ENCODE data around the gene ZFPM1.

ZFPM1 gene

DNA sequence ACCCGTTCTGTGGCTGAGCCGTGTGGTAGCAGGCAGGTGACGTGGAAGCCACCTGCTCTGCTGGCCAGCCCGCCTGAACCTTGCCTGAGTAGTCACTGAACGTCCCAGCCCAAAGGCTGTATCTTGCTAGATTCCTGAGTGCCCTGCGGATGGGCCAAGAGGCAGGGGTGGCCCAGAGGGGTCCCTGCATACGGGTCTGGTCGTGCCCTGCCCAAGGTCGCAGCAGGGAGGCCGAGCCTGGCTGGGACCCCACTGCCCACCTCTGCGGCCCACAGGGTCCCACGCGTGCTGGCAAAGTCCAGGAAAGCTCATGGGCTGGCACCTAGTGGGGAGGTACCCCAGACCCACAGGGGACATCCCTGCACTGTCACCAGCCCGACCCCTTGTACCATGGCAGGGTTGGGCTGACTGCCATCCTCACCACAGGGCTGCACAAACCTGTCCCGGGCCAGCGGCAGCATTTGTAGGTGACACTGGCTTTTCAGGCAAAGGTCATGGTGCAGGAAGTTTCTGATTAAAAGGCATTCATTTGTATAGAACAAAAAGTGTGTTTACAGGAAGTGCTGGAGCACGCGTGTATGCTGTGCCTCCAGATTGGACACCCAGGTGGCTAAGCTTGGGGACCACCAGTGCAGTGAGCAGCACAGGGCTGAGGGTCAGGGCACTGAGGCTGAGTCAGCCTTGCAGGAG is 72.0 kb downstream of the ZFPM1 start:
- DNase-seq, result no peak

DNA sequence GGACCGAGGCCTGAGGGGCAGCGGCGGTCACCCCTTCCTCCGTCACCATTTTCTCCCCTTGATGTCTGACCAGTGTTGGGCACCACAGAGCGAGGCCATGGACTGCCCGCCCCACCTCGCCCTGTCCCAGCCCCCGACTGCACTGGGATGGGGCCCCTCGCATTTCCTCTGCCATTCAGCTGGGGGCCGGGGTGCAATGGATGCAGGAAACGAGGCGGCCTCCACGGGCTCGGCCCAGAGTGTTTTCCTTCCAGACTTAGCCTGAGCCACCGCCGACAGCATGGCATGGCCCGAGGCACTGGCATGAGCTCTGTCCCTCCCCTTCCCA is 72.5 kb downstream of the ZFPM1 start:
- no peak for DNase-seq

DNA sequence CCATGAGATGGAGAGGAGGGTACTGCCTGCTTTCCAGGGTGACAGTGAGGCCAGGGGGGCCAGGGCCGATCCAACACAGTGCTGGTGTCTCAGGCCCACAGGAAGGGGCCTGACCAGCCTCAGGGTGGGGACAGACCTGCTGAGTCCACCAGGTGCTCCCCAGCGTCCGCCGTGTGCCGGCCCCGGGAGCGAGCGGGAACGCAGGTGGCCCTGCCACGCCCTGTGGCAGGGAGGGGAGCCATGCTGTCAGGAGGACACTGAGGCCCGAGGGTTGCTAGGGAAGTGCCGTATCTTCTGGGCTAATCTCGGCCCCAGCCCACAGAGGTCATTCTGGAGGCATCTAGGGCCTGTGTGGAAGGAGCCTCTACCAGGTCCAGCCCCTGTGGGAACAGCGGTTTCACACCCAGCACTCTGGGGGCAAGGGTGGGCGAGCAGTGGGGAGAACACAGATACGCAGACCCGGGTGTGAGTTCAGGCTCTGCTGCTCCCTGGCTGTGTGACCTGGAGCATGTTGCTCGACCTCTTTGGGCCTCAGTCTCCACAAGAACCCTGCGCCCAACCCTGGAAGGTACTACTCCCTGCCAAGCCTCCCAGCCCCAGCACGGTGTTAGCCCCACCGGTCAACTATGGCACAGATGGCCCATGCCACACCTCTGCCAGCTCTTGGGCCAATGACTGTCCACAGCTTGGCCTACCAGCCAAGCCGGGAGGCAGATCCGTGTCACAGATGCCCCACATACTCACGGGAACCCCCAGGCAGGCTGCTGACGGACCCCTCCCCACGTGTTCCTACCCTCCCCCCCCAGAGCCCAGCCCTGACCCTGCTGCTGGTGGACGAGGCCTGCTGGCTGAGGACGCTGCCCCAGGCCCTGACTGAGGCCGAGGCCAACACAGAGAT is 73.2 kb downstream of the ZFPM1 start:
- no peak for DNase-seq

DNA sequence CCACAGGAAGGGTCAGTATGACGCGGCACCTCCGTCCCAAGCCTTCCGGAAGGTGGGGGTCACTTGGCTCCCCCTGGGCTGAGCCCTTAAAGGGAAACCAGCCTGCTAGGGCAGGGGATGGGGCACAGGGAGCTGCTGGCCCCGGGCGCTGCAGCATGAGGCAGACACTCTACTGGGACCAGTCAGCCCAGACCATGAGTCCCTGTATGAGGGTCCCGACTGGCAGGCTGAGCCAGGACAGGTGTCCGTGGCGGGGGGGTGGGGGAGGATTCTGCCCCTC is 73.8 kb downstream of the ZFPM1 start:
- no peak for DNase-seq

DNA sequence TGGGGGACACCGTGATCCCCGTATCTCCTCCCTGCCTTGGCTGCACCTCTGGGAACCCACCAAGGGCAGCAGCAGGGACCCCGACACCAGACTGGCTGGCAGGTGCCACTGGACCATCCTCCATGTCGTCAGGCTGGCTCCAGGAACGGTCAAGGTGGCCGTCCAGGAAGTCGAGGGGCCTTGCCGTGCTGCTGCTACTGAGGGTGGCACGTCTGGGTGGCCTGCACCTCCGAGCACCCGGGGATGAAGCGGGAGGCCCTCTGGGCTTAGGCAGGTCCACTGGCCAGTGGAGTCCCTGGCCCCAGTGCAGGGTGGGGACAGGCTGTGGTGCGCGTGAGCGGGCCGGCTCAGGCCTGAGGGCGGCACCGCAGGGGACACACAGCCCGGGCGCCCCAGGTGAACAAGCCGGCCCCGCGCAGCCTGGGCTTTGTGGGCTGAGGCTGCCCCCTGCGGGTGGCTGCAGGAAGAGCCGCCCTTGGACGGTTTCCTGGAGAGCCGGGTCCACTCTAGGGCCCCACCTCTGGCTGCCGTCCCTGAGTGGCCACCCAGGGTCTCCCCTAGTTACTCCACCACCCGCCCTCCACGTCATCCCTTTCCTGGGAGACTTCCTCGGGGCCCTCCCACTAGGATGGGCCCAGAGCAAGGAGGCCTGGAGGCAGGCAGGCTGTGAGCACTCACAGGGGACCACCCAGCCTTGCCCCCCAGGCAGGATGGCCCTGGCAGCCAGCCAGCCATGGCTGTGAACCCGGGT is 74.3 kb downstream of the ZFPM1 start:
- DNase-seq, result peak in 35 of 58 donors; percentile 14 to 61 (median 35)

DNA sequence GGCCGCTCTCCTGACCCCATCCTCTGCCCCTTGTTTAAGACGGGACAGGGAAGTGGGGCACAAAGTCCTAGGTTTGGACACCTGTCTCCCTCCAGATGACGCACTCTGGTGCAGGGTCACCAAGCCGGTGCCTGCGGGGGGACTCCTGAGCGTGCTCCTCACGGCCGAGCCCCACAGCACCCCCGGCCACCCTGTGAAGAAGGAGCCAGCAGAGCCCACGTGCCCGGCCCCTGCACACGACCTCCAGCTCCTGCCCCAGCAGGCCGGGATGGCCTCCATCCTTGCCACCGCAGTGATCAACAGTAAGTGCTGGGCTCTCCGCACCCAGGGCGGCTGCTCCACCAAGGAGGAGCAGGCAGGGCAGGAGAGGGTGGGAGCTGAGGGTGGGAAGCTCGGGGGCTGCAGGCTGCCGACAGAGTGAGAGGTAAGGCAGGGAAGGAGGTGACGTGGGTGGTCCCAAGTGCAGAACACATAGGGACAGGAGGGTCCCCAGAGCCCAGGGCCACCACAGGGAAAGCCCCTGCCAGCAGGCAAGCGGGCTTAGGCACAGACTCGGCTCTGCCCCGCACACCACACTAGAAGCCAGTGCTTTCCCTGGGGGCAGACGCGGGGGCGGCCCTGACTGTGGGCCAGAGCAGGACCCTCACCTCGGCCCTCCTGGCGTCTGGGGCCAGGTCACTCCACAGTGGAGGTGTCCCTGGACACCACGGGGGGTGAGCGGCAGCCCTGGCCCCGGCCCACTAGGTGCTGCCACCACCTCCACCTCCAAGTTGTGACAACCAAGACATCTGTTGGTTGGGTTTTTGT is 75.1 kb downstream of the ZFPM1 start:
- DNase-seq, result no peak

DNA sequence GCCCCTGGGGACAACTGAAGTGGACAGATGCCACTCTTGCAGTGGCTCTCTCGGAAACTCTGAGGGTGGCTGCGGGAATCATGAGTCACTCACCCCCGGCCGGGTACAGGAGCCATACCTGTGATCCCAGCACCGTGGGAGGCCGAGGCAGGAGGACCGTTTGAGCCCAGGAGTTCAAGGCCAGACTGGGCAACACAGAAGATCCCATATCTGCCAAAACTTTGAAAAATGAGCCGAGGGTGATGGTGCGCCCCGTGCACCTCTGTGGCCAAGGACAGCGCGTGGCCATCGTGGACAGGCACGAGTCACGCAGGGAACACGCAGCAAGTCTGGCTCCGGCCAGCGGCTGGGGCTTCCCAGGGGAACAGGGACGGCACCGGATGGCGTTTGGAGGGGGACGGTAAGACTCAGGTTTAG is 75.8 kb downstream of the ZFPM1 start:
- DNase-seq, result no peak

DNA sequence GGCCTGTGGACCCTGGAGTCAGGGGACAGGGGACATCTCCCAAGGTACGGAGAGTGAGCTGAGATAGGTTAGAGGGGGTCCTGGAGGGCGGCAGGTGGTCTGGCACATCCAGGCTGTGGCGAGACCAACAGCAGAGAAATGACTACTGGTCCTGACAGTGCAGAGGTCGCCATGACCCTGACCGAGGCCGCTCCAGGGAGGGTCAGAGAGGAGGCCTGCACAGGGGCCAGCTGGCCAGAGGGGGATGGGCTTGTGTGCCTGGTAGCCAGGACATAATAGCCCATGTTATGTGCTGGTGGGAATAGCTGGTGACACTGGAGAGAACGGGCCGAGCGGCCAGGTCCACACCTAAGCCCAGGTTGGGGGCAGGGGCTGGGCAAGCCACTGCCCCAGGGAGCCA is 76.5 kb downstream of the ZFPM1 start:
- DNase-seq, result no peak

DNA sequence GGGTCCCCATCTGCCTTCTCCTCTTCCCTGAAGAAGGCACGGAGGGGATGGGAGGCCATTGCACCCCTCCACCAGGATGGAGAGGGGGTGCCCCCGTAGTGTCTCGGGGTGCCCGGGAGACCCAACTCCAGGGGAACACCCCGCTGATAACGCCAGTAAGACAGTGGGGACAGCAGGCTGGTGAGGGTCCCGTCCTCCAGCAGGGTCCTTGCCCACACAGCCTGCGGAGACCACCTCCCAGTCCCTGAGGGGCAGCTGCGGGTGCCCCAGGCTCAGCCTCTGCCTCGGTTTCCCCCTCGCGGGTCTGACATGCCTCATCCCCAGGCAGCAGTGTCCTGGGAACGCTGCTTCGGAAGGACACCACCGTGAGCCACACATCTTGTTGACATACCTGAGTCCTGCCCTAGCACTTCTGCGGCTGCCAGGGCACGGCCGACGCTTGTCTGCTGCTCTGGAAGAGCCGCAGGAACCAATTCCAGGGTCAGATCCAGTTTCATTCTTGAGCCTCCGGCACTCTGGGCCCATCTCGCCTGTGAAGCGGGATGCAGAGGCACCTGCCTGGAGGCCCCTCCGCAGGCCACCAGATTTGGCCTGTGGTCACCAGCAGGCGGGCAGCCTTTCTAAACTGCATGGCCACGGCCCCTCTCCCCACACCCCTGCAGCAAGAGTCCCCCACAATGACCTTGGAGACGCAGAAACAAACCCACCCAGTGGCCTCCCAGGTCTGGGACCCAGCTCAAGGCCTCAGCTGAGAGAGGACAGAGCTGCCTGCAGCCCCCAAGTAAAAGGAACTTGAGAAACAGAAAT is 77.2 kb downstream of the ZFPM1 start:
- DNase-seq, result no peak

DNA sequence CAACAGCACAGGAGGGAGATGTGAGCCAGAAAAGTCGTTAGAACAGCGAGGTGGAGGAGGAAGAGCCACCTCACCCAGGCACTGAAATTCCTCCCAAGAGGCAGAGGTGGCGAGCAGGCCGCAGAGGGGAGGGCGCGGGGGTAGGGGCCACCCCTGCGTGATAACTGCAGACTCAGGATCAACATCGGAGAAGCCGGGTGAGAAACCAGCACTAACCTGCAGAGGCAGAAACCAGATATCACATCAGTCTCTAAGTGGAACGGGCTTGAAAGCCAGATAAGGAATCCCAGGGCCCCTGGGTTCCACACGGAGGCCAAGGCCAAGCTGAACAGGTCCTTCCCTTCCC is 77.8 kb downstream of the ZFPM1 start:
- DNase-seq, result no peak

DNA sequence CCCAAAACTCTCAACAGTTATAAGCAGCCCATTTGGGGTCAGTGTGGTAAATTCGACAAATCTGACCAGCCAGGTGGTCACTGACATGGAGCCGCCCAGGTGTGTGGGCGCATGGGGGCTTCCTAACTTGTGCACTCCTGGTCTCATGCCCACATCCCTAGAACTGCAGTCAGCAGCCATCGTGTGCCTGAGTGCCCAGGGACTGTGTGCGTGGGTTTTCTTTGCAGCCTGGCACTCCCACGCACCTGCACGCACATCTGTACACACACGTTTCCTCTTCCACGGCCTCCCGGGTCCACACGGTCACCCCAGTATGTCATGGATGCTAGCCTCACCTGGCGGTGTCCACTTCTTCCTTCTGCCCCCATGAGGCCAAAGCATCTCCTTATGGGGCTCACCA is 78.3 kb downstream of the ZFPM1 start:
- no peak for DNase-seq

DNA sequence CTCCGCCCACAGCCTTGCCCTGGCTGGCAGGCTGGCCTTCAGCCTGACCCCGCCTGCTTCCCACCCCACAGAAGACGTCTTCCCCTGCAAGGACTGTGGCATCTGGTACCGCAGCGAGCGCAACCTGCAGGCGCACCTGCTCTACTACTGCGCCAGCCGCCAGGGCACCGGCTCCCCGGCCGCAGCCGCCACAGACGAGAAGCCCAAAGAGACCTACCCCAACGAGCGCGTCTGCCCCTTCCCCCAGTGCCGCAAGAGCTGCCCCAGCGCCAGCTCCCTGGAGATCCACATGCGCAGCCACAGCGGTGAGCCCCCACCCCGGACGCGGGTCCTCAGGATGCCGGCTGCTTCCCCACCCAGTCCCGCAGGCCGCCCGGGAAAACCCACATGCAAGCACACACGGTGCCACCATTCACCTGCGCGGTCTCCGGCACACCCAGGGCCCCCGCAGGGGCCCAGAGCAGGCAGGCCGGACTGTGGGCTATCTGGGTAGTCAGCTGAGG is 78.9 kb downstream of the ZFPM1 start:
- DNase-seq, result no peak

DNA sequence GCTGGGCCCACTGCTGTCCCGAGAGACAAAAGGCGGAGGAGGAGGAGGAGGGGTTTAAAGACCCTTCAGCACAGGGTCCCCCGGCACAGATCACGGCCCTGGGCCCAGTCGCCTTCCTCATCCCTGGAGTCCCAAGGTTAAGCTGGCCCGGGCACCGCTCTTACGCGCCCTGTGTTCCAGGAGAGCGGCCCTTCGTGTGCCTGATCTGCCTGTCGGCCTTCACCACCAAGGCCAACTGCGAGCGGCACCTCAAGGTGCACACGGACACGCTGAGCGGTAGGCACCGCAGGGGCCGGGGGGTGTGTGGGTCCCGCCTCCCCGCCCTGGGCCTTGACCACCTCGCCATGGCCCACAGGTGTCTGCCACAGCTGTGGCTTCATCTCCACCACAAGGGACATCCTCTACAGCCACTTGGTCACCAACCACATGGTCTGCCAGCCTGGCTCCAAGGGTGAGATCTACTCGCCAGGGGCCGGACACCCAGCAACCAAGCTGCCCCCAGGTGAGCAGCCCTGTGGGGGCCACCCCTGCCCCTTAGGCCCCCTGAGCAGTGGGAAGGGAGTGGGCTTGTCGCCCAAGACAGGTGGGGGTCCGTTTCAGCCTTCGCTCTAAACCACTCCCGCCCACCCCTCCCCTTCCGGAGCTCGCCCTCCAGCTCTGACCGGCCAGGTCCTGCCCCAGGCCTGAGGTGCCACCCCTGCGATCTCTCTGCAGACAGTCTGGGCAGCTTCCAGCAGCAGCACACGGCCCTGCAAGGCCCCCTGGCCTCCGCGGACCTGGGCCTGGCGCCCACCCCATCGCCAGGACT is 79.6 kb downstream of the ZFPM1 start:
- DNase-seq, result no peak

DNA sequence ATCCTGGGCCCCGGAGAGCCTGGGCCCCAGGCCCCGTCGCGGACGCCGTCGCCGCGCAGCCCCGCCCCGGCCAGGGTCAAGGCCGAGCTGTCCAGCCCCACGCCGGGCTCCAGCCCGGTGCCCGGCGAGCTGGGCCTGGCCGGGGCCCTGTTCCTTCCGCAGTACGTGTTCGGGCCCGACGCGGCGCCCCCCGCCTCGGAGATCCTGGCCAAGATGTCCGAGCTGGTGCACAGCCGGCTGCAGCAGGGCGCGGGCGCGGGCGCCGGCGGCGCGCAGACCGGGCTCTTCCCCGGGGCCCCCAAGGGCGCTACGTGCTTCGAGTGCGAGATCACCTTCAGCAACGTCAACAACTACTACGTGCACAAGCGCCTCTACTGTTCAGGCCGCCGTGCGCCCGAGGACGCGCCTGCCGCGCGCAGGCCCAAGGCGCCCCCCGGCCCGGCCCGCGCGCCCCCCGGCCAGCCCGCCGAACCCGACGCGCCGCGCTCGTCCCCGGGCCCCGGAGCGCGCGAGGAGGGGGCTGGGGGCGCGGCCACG is 80.4 kb downstream of the ZFPM1 start:
- peak in 48 of 58 donors; percentile 18 to 81 (median 56) for DNase-seq

DNA sequence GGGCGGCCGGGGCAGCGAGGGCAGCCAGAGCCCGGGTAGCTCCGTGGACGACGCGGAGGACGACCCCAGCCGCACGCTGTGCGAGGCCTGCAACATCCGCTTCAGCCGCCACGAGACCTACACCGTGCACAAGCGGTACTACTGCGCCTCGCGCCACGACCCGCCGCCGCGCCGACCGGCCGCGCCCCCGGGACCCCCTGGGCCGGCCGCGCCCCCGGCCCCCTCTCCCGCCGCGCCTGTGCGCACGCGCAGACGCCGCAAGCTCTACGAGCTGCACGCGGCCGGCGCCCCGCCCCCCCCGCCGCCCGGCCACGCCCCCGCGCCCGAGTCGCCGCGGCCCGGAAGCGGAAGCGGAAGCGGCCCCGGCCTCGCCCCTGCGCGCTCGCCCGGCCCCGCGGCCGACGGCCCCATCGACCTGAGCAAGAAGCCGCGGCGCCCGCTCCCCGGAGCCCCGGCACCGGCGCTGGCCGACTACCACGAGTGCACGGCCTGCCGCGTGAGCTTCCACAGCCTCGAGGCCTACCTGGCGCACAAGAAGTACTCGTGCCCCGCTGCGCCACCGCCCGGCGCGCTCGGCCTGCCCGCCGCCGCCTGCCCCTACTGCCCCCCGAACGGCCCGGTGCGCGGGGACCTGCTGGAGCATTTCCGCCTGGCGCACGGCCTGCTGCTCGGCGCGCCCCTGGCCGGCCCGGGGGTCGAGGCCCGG is 81.0 kb downstream of the ZFPM1 start:
- peak in 52 of 58 donors; percentile 23 to 80 (median 66) for DNase-seq

DNA sequence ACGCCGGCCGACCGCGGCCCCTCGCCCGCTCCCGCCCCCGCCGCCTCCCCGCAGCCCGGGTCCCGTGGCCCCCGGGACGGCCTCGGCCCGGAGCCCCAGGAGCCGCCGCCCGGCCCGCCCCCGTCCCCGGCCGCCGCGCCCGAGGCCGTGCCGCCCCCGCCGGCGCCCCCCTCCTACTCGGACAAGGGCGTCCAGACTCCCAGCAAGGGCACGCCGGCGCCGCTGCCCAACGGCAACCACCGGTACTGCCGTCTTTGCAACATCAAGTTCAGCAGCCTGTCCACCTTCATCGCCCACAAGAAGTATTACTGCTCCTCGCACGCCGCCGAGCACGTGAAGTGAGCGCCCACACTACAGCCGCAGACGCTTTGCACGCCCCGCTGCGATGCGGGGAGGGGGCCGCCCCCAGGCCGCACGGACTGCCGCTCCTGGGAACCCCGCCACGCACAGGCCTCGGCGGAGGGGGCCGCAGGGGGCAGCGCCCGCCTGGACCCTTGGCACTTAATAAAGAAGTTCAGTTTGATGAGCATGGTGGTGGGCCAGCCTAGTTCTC is 81.6 kb downstream of the ZFPM1 start:
- DNase-seq, result peak in 5 of 58 donors; percentile 15 to 40 (median 37)

DNA sequence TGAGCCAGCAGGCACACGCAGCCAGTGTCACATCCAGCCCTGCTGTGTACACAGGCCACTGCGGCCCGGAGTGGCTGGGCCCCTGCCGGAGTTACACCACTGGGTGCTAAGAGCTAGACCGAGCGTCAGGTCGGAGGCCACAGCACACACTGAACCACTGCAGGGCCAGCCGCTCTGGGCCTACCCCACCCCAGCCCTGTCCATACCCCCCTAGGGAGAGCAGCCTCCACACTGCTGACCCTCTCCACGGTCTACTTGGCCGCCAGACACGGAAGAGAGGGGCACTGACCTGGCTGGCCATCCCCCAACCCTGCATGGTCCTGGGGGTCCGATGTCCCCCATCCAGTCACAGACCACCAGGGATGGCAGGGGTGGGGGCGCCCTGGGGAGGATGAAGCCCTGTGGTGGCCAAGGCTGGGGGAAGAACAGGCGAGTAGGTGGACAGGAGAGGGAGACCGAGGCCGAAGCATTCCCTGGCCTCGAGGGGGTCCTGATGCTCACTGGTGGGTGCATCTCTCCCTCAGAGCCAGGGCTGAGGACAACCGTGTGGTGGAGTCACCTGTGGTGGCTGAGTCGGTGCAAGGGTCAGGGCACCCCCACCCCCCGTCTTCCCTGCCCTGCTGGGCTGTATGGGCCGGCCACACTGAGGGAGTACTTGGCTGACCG is 82.2 kb downstream of the ZFPM1 start:
- DNase-seq, result no peak

DNA sequence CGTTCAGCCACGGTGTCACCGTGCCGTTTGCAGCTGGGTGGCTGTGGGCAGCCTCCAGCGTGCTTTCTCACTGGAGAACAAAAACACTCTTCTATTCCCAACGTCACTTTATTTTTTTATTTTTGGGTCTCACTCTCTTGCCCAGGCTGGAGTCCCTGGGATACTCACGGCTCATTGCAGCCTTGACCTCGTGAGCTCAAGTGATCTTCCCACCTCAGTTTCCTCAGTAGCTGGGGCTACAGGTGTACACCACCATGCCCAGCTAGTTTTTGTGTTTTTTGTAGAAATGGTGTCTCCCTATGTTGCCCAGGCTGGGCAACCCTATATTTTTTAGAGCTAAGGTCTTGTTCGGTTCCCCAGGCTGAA is 82.8 kb downstream of the ZFPM1 start:
- no peak for DNase-seq

All from anterior cingulate cortex (tissue), 58 donors.